ENCODE measurements around the gene RELT. TPM values are rescaled to one million over a fixed set of nuclear protein-coding genes. Genes with fewer than 3 reads are reported as not detected.

Gene RELT
- total and polyA plus RNA-seq, 9 of the 15 experiments (the other 6 are each of a cell fraction or from before 2014, with no cell fraction given) = 1.1 to 20.2 (median 7.4) TPM

- H4K20me1 ChIP-seq (replicated peaks; ENCODE audit: control insufficient read depth, insufficient read depth, low read length) = 0 out of 2 replicates have a peak, but pooled peaks cover 6% of the 10 kb centered on the region
- no peaks in the 10 kb centered on the region for H3K9me1 ChIP-seq (ENCODE audit: control insufficient read depth, insufficient read depth, low read length)
- intact Hi-C loops (cut with micrococcal nuclease) = no loop called here
- peak in 1 of 3 experiments; percentile 25; a peak in 1 of 6 replicates for TF ChIP-seq CTCF (IDR thresholded peaks at IDR 0.05 in 2 of 3, conservative IDR thresholded peaks at IDR 0.05 in 1 of 3; ENCODE audit: insufficient read depth in 2 of 3, low read depth in 1 of 3, low read length in 3 of 3)
- TF ChIP-seq MAFG (tag; conservative IDR thresholded peaks at IDR 0.05) = no peak
- no peak for TF ChIP-seq CBX8 (IDR thresholded peaks at IDR 0.05; ENCODE audit: borderline replicate concordance, extremely low read depth, low read depth, low read length, poor library complexity, severe bottlenecking)
- no peak for TF ChIP-seq TAL1 (IDR thresholded peaks at IDR 0.05)
- TF ChIP-seq MXD1 (CRISPR knock-in tag; IDR thresholded peaks at IDR 0.05; ENCODE audit: borderline replicate concordance, poor library complexity, severe bottlenecking) = no peak
- TF ChIP-seq PRMT5 (CRISPR knock-in tag; IDR thresholded peaks at IDR 0.05) = no peak
- TF ChIP-seq ZNF407 (IDR thresholded peaks at IDR 0.05; ENCODE audit: low read depth) = no peak
- TF ChIP-seq ZNF696 (CRISPR knock-in tag; conservative IDR thresholded peaks at IDR 0.05) = no peak
- H3K79me2 ChIP-seq (ENCODE audit: control insufficient read depth, insufficient read depth, low read length) = no peaks in the 10 kb centered on the region
- peaks cover 0 to 24% of the 10 kb centered on the region in 2 experiments; a peak in 3 of 5 replicates for H3K4me1 ChIP-seq (replicated peaks in 1 of 2; ENCODE audit: control insufficient read depth in 2 of 2, insufficient read depth in 2 of 2, low read length in 2 of 2)
- ChIA-PET POLR2A (interaction anchor here (0.7 kb wide), 1 partner anchor 18 kb away, joined by 3 read pairs; no protein-coding TSS in a partner anchor), CTCF (ENCODE audit: low intra/inter-chr PET ratio) (interaction anchor here (0.7 kb wide), 1 partner anchor 303 kb away, joined by 3 read pairs; no protein-coding TSS in a partner anchor)
- H3K36me3 ChIP-seq (ENCODE audit: control insufficient read depth, insufficient read depth, low read length) = no peaks in the 10 kb centered on the region
- H3K9ac ChIP-seq (ENCODE audit: insufficient read depth in 1 of 2, low read depth in 2 of 2, low read length in 2 of 2) = no peak overlapping the region
- WGBS (ENCODE audit: insufficient coverage, low coverage, missing lambda C conversion rate) = 12% methylated on average over 14 of the region's 22 CpGs
- H3K4me2 ChIP-seq (ENCODE audit: insufficient read depth, low read length) = no peak overlapping the region
- no TSS peak for BruUV-seq (replicated peaks)
- H3K27me3 ChIP-seq (ENCODE audit: control insufficient read depth in 2 of 2, insufficient read depth in 2 of 2, low read length in 2 of 2) = peaks cover 24 to 48% of the 10 kb centered on the region in 2 experiments
- peak in 2 of 4 experiments; percentile 37 for DNase-seq (ENCODE audit: extremely low read depth in 1 of 4, low spot score in 3 of 4)
- in situ Hi-C loops (cut with MboI) = no loop called here
- no peak for ATAC-seq
- no peak overlapping the region for H3K4me3 ChIP-seq
- peak; percentile 68 for FAIRE-seq
- H3K27ac ChIP-seq (ENCODE audit: extremely low read depth, low read depth, low read length) = no peak overlapping the region
- H2AFZ ChIP-seq (ENCODE audit: low read depth, low read length) = no peak overlapping the region
- H3K9me3 ChIP-seq (replicated peaks; ENCODE audit: control insufficient read depth, insufficient read depth, low read depth, low read length) = no peaks in the 10 kb centered on the region
Measured at GRCh38 chr11:73356979-73357860, 19.0 kb upstream of the RELT start.

Data from K562 (cell line).